NCI-H1105 (cell line): Measurements from ENCODE around the gene ARNT2.

Experiments used
- DNase-seq: peaks from one replicate; lab custom pipeline; 2025; lab: John Stamatoyannopoulos, UW

Gene ARNT2

GRCh38 chr15:80466543-80466942 is 62.4 kb downstream of the ARNT2 start:
- DNase-seq = no peak

- no peak for DNase-seq
Measured at GRCh38 chr15:80467311-80467714, 63.1 kb downstream of the ARNT2 start.

- DNase-seq = no peak
Measured at GRCh38 chr15:80468796-80469195, 64.6 kb downstream of the ARNT2 start.

GRCh38 chr15:80471881-80472280 is 67.7 kb downstream of the ARNT2 start:
- DNase-seq = no peak

- DNase-seq = no peak
Measured at GRCh38 chr15:80473286-80474223, 69.4 kb downstream of the ARNT2 start.

GRCh38 chr15:80474224-80475215 is 70.3 kb downstream of the ARNT2 start:
- no peak for DNase-seq

GRCh38 chr15:80475572-80475971 is 71.4 kb downstream of the ARNT2 start:
- no peak for DNase-seq

- no peak for DNase-seq
Measured at GRCh38 chr15:80476036-80476435, 71.9 kb downstream of the ARNT2 start.

- no peak for DNase-seq
Measured at GRCh38 chr15:80478075-80478474, 73.9 kb downstream of the ARNT2 start.

GRCh38 chr15:80479191-80479590 is 75.0 kb downstream of the ARNT2 start:
- no peak for DNase-seq

- DNase-seq = no peak
Measured at GRCh38 chr15:80480171-80480811, 76.1 kb downstream of the ARNT2 start.

GRCh38 chr15:80480909-80481308 is 76.7 kb downstream of the ARNT2 start:
- no peak for DNase-seq

GRCh38 chr15:80482696-80483095 is 78.5 kb downstream of the ARNT2 start:
- no peak for DNase-seq

- no peak for DNase-seq
Measured at GRCh38 chr15:80483725-80484161, 79.6 kb downstream of the ARNT2 start.

GRCh38 chr15:80484333-80484864 is 80.2 kb downstream of the ARNT2 start:
- no peak for DNase-seq

GRCh38 chr15:80485370-80486164 is 81.4 kb downstream of the ARNT2 start:
- no peak for DNase-seq

GRCh38 chr15:80487839-80488390 is 83.7 kb downstream of the ARNT2 start:
- no peak for DNase-seq

GRCh38 chr15:80489030-80489594 is 84.9 kb downstream of the ARNT2 start:
- no peak for DNase-seq

GRCh38 chr15:80490431-80490990 is 86.3 kb downstream of the ARNT2 start:
- no peak for DNase-seq
